Effector CD4-positive, alpha-beta T cell (primary cell): ENCODE data around the gene OS9.

Experiments
- DNase-seq: peaks from one replicate; pipeline ENCODE4 v3.0.0-alpha.2; 2020

Gene OS9

GRCh38 chr12:57737467-57738460 lies 43.8 kb downstream of the OS9 start:
- DNase-seq, result no peak

GRCh38 chr12:57738661-57739237 lies 44.8 kb downstream of the OS9 start, which contains the start of gene AGAP2:
TSS of gene AGAP2 (minus strand) at chr12:57738742. CDS start at chr12:57738246, 496 bp downstream.
- DNase-seq, result no peak

DNA sequence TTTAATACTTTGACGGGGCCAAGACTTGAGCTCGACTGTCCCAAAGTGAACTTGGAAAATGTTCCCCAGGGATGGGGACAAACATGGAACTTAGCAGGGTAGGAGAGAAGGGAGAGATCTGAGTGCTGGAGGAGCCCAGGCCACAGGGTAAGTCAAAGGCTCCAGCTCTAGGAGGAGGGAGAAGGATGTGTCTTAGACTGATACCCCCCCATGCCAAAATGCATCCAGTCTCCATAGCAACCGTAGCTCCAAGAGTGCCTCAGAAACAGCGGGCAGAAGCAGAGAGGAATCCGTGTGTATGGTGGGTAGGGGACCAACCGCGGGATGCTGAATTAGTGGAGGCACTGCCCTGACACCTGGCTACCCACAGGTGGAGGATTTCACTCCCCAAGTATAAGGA lies 45.5 kb downstream of the OS9 start:
- DNase-seq, result no peak

DNA sequence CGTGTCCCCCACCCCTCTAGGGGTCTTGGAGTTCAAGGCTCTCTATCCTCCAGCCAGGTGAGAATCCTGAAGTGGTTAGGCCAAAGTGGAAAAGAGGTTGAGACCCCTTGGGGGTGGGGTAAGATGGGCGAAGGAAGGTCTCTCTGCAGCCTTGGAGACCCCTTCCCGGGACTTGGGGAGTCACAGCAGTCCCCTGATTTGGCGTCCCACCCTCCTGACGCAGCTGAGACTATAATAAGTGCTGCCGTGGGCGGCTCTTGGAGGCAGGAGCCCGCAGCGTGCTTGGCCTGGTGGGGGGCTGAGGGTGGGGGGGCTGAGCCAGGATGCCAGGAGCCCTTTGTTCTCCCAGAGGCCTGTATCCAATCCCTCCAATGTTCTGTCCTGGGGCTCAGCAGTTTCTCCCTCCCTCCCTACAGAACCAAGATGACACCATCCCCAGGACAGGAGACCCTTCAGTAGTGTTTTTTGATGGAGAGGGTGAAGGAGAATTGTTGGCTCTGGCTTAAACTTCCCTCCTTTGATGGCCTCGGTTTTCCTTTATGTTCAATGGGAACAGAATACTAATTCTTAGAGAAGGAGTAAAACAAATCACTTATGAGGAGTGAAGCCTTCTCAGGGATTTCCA lies 46.1 kb downstream of the OS9 start:
- no peak for DNase-seq

DNA sequence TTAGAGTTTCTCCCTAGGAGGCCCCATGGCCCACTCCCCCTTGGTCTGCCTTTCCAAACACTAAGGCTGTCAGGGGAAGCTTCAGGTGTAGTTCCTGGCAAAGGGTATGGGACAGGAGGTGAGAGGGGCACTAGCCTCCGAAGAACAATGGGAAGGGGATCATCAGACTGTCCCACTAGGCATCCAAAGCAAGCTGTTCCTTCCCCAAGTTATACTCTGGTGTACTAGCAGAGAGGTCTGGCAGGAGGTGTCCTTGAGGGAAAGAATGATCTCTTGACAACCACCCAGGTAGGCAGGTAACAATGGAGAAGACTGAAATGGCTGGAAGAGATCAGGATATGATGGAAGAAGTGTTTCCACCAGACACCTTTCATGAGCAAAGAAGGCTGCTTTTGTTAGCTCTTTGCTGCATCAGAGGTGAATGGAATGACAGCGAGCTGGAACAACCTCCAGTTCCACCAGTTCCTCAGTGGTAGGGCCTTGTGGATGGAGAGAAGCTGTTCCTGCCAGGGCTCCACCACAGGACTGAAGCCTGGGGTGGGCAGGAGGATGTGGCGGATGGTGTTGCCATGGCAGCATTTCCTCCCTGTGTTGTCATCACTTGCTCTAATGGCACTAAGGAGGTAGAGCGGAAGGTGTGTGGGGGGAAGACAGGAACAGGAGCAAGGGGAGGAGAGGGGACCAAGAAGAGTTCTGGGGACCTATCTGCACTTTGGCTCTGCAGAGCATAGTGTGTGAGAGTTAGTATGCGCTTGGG lies 46.9 kb downstream of the OS9 start:
- DNase-seq, result peak; percentile 75

- DNase-seq, result no peak
Observed at GRCh38 chr12:57741413-57741789, 47.5 kb downstream of the OS9 start.

DNA sequence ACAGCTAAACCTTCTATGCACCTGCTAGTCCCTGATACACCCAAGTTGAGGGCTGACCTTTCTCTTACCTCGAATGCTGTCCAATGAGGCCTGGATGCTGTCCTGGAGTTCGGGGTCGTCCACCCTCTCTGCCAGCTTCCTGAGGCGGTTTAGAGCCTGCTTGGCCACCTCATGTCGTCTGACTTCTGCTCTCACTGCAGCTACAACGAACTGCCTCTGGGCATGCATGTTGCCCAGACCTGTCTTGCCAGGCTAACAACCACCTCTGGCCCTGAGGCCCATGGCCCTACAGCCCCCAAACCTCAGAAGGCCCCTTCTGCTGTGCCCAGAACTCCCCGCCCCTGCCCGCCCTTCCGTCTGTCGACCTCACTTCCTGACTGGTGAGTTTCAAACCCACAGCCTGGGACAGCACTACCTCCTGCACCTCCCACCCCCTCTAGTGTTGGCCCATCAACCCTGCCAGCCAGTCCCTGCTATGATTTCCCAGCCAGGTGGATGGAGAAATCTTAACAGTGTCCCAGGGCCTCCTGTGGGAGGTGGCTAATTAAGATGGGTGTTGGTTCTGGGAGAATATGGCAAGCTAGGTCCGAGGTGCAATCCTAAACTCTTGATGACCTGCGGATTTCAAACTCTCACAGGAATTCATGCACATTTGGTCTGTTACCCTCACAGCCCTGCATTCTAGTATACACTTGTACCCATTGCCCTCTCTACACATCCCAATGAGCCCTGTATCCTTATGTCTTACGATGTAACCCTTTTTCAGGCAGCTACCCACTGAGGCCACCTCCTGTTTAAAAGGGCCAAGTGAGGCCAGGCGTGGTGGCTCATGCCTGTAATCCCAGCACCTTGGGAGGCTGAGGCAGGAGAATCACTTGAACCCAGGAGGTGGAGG lies 48.2 kb downstream of the OS9 start:
- DNase-seq, result peak; percentile 68

- no peak for DNase-seq
Observed at GRCh38 chr12:57743769-57744168, 49.8 kb downstream of the OS9 start.

DNA sequence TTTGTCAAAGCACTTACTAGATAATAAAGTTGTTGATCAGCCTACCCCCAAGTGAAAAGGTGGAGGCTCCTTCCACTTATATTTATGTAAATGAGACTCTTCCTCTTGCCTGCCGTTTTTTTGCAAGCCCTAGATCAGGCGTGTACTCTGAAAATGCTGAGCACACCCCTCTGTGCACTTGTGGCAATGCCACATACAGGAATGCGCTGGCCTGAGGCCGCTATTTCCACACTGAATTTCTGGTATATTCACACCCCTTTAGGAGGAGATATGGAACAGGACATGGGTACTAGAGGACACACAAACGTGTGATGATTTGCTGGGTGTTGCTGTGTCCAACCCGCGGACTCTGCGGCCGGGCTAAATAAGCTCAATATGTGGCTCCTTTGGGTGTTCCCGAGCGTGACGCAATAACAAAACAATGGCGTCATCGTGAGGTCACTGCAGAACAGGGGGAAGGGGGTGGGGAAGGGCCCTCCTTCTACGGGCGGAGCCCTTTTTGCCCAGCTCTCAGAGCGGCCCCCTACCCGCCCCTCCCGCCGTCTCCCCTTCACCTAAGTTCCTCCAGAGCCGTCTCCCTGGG lies 50.4 kb downstream of the OS9 start:
- peak; percentile 64 for DNase-seq

- peak; percentile 94 for DNase-seq
Observed at GRCh38 chr12:57744777-57745484, 51.0 kb downstream of the OS9 start, which contains the start of gene TSPAN31. TSS of gene TSPAN31 (plus strand) at chr12:57745039. CDS start at chr12:57745155, 116 bp downstream.

GRCh38 chr12:57745485-57745881 lies 51.6 kb downstream of the OS9 start:
- no peak for DNase-seq

DNA sequence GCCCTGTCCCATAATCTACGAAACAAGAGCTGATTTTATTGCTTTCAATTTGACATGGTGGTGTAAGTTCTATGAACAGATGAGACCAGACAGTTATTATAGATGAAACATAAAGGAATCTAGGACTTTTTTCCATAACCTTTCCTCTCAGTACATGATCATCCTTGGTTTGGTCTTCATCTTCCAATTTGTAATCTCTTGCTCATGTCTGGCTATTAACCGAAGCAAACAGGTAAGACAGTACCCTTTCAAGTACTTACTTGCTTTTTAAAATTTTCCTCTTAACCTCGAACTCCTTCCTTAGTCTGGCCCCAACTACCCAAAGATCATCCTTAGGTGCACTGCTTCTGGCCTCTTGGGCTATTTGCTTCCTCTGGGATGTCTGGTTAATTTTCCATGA lies 52.1 kb downstream of the OS9 start:
- DNase-seq, result no peak

DNA sequence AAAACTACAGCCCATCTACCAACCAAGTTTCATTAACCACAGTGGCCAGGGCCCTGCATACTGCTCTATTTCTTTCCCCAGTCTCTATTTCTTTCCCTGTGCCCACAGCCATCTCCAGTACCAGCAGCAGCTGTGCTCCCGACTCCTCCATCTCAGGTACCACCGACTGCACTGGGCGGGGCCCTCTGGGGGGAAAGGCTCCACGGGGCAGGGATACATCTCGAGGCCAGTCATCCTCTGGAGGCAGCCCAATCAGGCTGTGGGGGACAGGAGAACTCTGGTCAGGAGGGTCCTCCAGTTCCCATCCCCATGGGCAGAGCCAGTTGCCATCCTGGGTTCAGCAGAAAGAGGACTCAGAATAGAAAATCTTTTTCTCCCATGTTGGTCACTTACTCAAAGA lies 55.1 kb downstream of the OS9 start:
- DNase-seq, result no peak

- no peak for DNase-seq
Observed at GRCh38 chr12:57750561-57751431, 56.9 kb downstream of the OS9 start.

DNA sequence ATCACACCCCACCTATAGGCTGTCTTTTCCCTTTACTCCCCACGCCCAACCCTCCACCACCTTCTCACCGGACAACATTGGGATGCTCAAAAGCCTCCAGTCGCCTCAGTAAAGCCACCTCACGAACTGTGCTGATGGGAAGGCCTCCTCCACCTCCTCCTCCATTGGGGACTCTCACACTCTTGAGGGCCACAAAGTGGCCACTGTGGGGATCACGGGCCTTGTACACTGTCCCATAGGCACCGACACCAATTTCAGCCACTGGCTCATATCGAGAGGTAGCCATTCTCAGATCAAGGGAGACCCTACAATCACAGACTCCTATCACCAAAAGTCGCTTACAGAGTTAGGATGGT lies 57.5 kb downstream of the OS9 start:
- DNase-seq, result no peak

- peak; percentile 99 for DNase-seq
Observed at GRCh38 chr12:57751788-57752667, 58.1 kb downstream of the OS9 start, which contains the start of gene CDK4. TSS of gene CDK4 (minus strand) at chr12:57752310. CDS start at chr12:57751717, 593 bp downstream.

DNA sequence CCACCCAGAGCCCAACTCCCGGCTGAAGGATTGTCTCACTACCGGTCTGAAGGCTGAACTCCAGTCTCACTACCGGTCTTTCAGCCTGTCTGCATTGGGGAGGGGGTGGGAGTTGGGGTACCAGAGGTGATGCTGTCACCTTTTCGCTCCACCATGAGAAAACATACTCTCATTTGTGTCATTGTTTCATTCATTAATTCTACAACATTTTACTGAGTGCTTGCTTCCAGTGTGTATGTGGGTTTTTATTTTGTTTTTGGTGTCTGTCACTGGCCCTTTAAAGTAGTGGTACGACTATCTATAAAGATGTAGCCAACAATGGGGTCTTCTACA lies 58.7 kb downstream of the OS9 start:
- DNase-seq, result no peak

DNA sequence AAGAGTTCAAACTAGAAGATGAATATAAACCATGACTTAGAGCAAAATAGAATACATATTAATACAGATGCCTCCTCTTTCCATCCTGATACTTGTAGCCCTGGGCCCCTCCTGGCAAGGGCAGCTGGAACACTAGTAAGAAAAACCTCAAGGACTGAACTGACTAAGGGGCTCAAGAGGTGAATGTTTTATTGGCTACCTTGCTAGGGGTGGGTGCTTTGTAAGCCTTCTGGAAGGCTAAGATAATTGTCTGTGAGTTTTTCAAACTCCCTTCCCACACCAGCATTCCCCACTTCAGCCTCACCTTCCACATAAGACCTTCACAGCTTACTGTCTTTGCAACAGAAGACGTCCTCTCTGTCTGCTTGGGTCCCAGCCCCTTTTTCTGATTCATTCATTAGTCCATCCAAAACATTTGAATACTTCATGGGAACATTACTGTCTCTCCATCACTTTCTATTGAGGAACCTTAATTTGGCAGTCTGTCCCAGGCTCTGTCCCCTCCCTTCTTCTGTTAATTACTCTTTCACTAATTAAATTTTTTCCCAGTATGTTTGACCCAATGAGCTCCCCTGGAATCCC lies 59.9 kb downstream of the OS9 start:
- DNase-seq, result no peak
